ENCODE data around the gene HYAL4.
"Not testable (repeated sequence)": the region's sequence is repeated elsewhere in the genome, so short reads cannot be mapped to it uniquely, and the experiment has no call there.

Gene HYAL4

GRCh38 chr7:123863461-123863860, 18.5 kb downstream of the HYAL4 start:
- H3K27me3 Mint-ChIP-seq (ENCODE audit: low read depth), result no peaks in the 10 kb centered on the region
- no peaks in the 10 kb centered on the region for H3K36me3 Mint-ChIP-seq (ENCODE audit: low read depth)
- H3K9me3 Mint-ChIP-seq, result no peaks in the 10 kb centered on the region
- H3K4me3 Mint-ChIP-seq, result no peak overlapping the region
- H3K27ac Mint-ChIP-seq, result no peak overlapping the region
- no peaks in the 10 kb centered on the region for H3K4me1 Mint-ChIP-seq (ENCODE audit: low read depth)

- Mint-ChIP-seq H3K4me1 (ENCODE audit: low read depth) (no peaks in the 10 kb centered on the region), H3K27ac (no peak overlapping the region), H3K4me3 (no peak overlapping the region), H3K36me3 (ENCODE audit: low read depth) (no peaks in the 10 kb centered on the region), H3K27me3 (ENCODE audit: low read depth) (no peaks in the 10 kb centered on the region), H3K9me3 (no peaks in the 10 kb centered on the region)
Observed at GRCh38 chr7:123864012-123864411, 19.0 kb downstream of the HYAL4 start.

DNA sequence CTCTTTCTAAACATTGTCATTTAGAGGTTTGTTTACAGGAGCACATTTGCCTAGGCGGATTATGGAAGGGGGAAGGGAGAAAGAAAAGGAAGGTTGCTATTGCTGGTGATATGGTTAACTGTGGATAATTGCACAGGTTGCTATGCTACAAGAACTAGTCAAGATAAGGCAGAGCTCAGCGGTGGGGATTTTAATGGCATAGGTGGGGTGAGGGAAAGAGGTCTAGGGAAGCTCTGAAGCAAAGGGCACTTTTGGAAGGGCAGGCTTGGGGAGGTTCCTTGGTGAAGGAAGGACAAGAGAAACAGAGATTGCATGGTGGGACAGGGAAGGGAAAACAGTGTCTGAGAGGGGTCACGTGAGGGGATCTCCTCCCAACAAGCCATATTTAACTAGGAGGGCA, 19.5 kb downstream of the HYAL4 start:
- Mint-ChIP-seq H3K27ac (no peak overlapping the region), H3K27me3 (ENCODE audit: low read depth) (no peaks in the 10 kb centered on the region), H3K36me3 (ENCODE audit: low read depth) (no peaks in the 10 kb centered on the region), H3K4me3 (no peak overlapping the region), H3K4me1 (ENCODE audit: low read depth) (no peaks in the 10 kb centered on the region), H3K9me3 (no peaks in the 10 kb centered on the region)

DNA sequence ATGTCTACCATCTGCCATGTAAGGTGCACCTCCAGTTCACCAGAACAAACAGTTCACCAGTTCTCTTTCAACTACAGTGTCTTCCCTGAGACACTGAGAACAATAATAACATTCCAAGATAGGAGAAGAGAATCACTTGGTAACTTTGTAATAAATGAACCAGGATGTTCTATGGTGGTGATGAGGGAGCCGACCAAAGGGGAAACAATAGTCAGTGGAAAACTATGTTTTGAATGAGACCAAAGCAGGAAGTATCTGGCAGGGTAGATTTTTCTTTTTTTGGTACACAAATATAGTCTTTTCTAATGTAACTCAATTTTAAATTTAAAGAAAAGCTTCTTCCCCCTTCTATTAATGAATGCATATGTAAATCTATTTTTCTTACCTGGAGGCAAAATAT, 20.0 kb downstream of the HYAL4 start:
- no peaks in the 10 kb centered on the region for H3K27me3 Mint-ChIP-seq (ENCODE audit: low read depth)
- no peaks in the 10 kb centered on the region for H3K9me3 Mint-ChIP-seq
- H3K4me3 Mint-ChIP-seq, result no peak overlapping the region
- no peaks in the 10 kb centered on the region for H3K36me3 Mint-ChIP-seq (ENCODE audit: low read depth)
- no peaks in the 10 kb centered on the region for H3K4me1 Mint-ChIP-seq (ENCODE audit: low read depth)
- no peak overlapping the region for H3K27ac Mint-ChIP-seq

DNA sequence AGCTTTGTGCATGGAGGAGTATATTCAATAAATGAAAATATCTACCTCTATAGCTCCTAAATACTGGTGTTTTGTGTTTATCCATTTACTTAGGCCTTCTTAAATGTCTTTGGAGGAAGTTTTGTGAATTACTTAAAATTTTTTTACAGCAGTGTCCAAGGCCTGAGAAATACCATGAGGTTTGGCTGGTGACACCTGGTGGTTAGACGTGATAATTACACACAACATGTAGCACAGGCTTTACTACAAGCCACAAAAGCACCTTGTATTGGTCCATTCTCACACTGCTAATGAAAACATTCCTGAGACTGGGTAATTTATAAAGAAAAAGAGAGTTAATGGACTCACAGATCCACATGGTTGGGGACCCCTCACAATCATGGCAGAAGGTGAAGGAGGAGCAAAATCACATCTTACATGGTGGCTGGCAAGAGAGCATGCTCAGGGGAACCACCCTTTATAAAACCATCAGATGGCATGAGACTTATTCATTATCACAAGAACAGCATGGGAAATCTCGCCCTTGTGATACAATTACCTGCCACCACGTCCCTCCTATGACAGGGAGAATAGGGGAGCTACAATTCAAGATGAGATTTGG, 20.6 kb downstream of the HYAL4 start:
- Mint-ChIP-seq H3K27me3 (ENCODE audit: low read depth) (no peaks in the 10 kb centered on the region), H3K9me3 (no peaks in the 10 kb centered on the region)

DNA sequence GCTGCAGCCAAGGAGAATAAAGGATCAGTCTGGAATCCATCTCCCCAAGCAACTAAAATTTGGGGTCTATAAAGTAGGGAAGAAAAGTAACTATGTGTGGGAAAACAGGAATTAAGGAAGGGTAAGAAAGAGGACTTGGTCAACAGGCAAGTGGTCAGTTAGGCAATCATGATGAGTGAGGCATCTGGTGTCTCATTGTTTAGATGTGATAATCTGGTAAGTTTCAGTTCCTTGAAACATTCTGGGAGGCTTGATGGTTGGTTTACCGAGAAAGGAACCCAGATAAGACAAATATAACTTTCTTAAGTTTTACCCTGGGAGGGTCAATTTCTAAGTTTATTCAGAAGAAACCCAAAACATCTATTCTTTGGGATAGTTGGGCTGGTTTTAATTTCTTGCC, 22.3 kb downstream of the HYAL4 start:
- H3K27ac Mint-ChIP-seq, result no peak overlapping the region
- H3K4me3 Mint-ChIP-seq, result no peak overlapping the region
- H3K9me3 Mint-ChIP-seq, result no peaks in the 10 kb centered on the region
- no peaks in the 10 kb centered on the region for H3K4me1 Mint-ChIP-seq (ENCODE audit: low read depth)
- H3K36me3 Mint-ChIP-seq (ENCODE audit: low read depth), result no peaks in the 10 kb centered on the region
- no peaks in the 10 kb centered on the region for H3K27me3 Mint-ChIP-seq (ENCODE audit: low read depth)

More for the DNA sequence above, 20.6 kb downstream of the HYAL4 start:
- Mint-ChIP-seq H3K27ac (no peak overlapping the region), H3K4me3 (no peak overlapping the region), H3K36me3 (ENCODE audit: low read depth) (no peaks in the 10 kb centered on the region), H3K4me1 (ENCODE audit: low read depth) (no peaks in the 10 kb centered on the region)

- Mint-ChIP-seq H3K4me1 (ENCODE audit: low read depth) (no peaks in the 10 kb centered on the region), H3K4me3 (no peak overlapping the region), H3K27ac (no peak overlapping the region), H3K9me3 (no peaks in the 10 kb centered on the region), H3K36me3 (ENCODE audit: low read depth) (no peaks in the 10 kb centered on the region), H3K27me3 (ENCODE audit: low read depth) (peaks cover 8% of the 10 kb centered on the region)
Observed at GRCh38 chr7:123871998-123872867, 27.3 kb downstream of the HYAL4 start.

DNA sequence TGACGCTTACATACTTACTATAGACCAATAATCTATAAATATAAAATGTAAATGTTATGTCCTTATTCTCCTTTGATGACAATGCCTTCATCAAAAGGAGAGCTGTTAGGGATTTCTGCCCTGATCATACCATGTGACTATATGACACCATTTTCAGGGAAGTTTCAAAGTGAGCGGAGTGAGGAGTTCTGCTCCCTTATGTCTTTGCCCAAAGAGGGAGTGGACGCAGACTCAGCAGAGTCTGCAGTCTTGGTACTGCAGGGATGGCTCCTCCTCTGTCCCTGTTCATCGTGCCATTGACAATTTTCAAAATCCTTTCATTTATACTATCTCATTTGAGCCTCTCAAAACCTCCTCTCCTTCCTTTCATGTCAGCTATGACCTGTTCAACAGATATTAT, 27.9 kb downstream of the HYAL4 start:
- Mint-ChIP-seq H3K27ac (no peak overlapping the region), H3K27me3 (ENCODE audit: low read depth) (peaks cover 8% of the 10 kb centered on the region), H3K4me1 (ENCODE audit: low read depth) (no peaks in the 10 kb centered on the region)

DNA sequence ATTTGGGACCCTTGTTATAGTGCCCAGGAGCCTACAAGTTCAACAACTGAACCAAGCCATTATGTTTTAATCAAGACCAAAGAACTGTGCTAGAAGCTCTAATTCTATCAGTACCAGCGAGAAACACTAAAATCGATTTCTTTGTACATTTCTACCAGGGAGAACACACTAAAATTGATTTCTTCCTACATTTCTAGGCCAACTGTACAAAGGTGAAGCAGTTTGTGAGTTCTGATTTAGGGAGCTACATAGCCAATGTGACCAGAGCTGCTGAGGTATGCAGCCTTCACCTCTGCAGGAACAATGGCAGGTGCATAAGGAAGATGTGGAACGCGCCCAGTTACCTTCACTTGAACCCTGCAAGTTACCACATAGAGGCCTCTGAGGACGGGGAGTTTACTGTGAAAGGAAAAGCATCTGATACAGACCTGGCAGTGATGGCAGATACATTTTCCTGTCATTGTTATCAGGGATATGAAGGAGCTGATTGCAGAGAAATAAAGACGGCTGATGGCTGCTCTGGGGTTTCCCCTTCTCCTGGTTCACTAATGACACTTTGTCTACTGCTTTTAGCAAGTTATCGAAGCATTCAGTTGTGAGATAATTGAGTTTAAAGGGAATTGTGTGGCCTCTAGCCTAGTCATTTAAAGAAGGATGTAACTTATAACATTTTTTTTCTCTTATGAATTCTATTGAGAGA, 31.7 kb downstream of the HYAL4 start:
- no peaks in the 10 kb centered on the region for H3K9me3 Mint-ChIP-seq
- peaks cover 11% of the 10 kb centered on the region for H3K27me3 Mint-ChIP-seq (ENCODE audit: low read depth)
- H3K27ac Mint-ChIP-seq, result no peak overlapping the region
- no peaks in the 10 kb centered on the region for H3K36me3 Mint-ChIP-seq (ENCODE audit: low read depth)
- H3K4me1 Mint-ChIP-seq (ENCODE audit: low read depth), result no peaks in the 10 kb centered on the region
- H3K4me3 Mint-ChIP-seq, result no peak overlapping the region

More for the DNA sequence above, 27.9 kb downstream of the HYAL4 start:
- H3K9me3 Mint-ChIP-seq, result no peaks in the 10 kb centered on the region
- H3K36me3 Mint-ChIP-seq (ENCODE audit: low read depth), result no peaks in the 10 kb centered on the region
- H3K4me3 Mint-ChIP-seq, result no peak overlapping the region

DNA sequence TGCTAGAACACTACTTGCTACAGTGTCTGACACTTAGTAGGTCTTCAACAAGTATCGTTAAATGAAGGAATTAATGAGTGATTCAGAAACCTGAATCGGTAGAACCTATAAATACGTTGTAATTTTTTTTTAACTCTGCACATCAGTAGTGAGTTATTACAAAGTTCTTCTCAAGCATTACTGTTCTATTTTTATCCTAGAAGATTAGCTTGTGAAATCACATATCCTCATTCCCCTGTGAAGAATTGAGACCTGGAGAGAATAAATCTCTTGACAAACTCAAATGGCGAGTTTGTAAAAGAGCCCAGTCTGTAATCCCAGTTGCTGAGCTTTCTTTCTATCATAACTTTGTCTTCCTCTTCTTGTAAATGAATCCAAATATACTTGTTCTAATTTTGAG, 34.7 kb downstream of the HYAL4 start:
- H3K27me3 Mint-ChIP-seq (ENCODE audit: low read depth), result peaks cover 11% of the 10 kb centered on the region
- no peaks in the 10 kb centered on the region for H3K4me1 Mint-ChIP-seq (ENCODE audit: low read depth)
- H3K4me3 Mint-ChIP-seq, result no peak overlapping the region
- H3K27ac Mint-ChIP-seq, result no peak overlapping the region
- H3K9me3 Mint-ChIP-seq, result no peaks in the 10 kb centered on the region
- no peaks in the 10 kb centered on the region for H3K36me3 Mint-ChIP-seq (ENCODE audit: low read depth)

GRCh38 chr7:123881300-123881699, 36.3 kb downstream of the HYAL4 start:
- no peak overlapping the region for H3K27ac Mint-ChIP-seq
- H3K4me3 Mint-ChIP-seq, result no peak overlapping the region
- H3K36me3 Mint-ChIP-seq (ENCODE audit: low read depth), result no peaks in the 10 kb centered on the region
- peaks cover 6% of the 10 kb centered on the region for H3K27me3 Mint-ChIP-seq (ENCODE audit: low read depth)
- H3K9me3 Mint-ChIP-seq, result no peaks in the 10 kb centered on the region
- no peaks in the 10 kb centered on the region for H3K4me1 Mint-ChIP-seq (ENCODE audit: low read depth)

DNA sequence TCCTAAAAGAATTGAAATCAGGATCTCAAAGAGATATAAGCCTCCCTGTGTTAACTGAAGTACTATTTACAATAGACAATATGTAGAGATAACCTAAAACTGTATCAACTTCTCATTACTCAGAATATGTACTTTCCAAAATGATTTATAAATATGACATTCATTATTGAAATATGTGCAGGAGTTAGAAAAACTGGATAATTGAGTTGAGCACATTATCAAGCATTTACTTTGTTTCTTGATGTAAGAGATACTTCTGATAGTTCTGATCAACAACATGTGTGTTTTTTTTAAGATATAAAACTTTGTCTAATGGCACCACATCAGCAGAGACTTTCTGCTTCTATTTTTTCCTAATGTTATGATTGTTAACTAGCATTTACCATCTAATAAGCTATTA, 38.2 kb downstream of the HYAL4 start:
- Mint-ChIP-seq H3K36me3 (ENCODE audit: low read depth) (no peaks in the 10 kb centered on the region), H3K27me3 (ENCODE audit: low read depth) (peaks cover 3% of the 10 kb centered on the region), H3K9me3 (no peaks in the 10 kb centered on the region), H3K4me3 (no peak overlapping the region), H3K27ac (no peak overlapping the region), H3K4me1 (ENCODE audit: low read depth) (no peaks in the 10 kb centered on the region)

DNA sequence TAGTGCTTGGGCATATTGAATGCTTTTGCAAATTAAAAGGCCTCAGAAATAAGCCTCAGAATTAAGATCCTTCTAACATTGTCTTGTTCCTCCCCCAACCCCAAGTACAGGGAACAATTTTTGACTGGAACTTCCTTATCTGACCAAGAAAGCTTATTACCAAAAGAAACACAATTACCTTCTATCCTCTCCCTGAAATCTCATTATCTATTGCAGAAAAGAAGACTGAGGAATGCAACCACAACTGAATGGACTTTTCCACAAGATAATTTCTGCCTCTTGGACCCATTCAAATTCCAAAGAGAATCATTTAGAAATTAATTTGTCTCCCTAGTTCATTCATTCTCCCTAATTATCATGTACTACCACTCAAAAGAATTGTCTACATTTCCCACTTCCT, 43.2 kb downstream of the HYAL4 start:
- Mint-ChIP-seq H3K4me3 (no peak overlapping the region), H3K36me3 (ENCODE audit: low read depth) (no peaks in the 10 kb centered on the region), H3K9me3 (no peaks in the 10 kb centered on the region), H3K27me3 (ENCODE audit: low read depth) (peaks cover 6% of the 10 kb centered on the region), H3K4me1 (ENCODE audit: low read depth) (no peaks in the 10 kb centered on the region), H3K27ac (no peak overlapping the region)

- not testable (repeated sequence) for H3K4me1 Mint-ChIP-seq (ENCODE audit: low read depth); H3K27me3 Mint-ChIP-seq (ENCODE audit: low read depth); H3K4me3 Mint-ChIP-seq; H3K9me3 Mint-ChIP-seq; H3K27ac Mint-ChIP-seq; H3K36me3 Mint-ChIP-seq (ENCODE audit: low read depth)
Observed at GRCh38 chr7:123894753-123895152, 49.8 kb downstream of the HYAL4 start.

DNA sequence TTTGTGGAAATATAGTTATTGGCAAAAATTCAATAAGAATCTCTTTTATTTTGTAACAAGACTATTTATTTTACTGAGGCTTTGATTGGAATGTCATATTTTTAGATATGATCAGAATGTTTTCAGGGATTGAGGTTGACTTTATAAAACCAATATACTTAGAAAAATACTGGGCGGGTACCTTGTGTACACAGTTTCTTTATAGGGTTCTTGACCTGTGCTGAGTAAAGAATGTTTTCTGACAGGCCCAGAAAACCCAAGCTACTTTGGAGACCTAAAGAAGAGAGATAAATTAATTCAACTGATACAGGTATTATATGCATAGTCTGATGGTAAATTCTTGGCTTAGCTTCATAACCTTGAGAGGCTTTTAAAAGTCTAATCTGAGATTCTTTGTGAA, 56.1 kb downstream of the HYAL4 start:
- no peak overlapping the region for H3K27ac Mint-ChIP-seq
- peaks cover 4% of the 10 kb centered on the region for H3K9me3 Mint-ChIP-seq
- H3K4me1 Mint-ChIP-seq (ENCODE audit: low read depth), result no peaks in the 10 kb centered on the region
- no peaks in the 10 kb centered on the region for H3K36me3 Mint-ChIP-seq (ENCODE audit: low read depth)
- no peaks in the 10 kb centered on the region for H3K27me3 Mint-ChIP-seq (ENCODE audit: low read depth)
- H3K4me3 Mint-ChIP-seq, result no peak overlapping the region
